Lower lobe of right lung (tissue), 2 donors: ENCODE results near the gene SP3. TPM values are rescaled to one million over a fixed set of nuclear protein-coding genes. Genes with fewer than 3 reads are reported as not detected.

Experiments
- ATAC-seq, 2 donors: fragments of 200-7000 bp; cut with Tn5 transposase; one replicate each; pipeline ENCODE4 v1.9.1; 2020 to 2022; ENCODE audit warnings: mild to moderate bottlenecking in 2 of 2, moderate library complexity in 2 of 2
- DNase-seq: peaks from one replicate; pipeline ENCODE4 v3.0.0-alpha.2; 2020
- H3K27ac ChIP-seq: fragments of 200-600 bp; one replicate; pipeline ENCODE4 v1.8.0; 2022
- H3K27me3 ChIP-seq: fragments of 200-600 bp; one replicate; pipeline ENCODE4 v1.8.0; 2022; ENCODE audit warnings: low read depth
- H3K36me3 ChIP-seq: fragments of 200-600 bp; one replicate; pipeline ENCODE4 v1.8.0; 2022; ENCODE audit warnings: mild to moderate bottlenecking
- H3K4me1 ChIP-seq: fragments of 200-600 bp; one replicate; pipeline ENCODE4 v1.8.0; 2022
- H3K4me3 ChIP-seq: fragments of 200-600 bp; one replicate; pipeline ENCODE4 v1.8.0; 2022; ENCODE audit warnings: mild to moderate bottlenecking
- H3K9me3 ChIP-seq: fragments of 200-600 bp; one replicate; pipeline ENCODE4 v1.8.0; 2022
- CTCF ChIP-seq: fragments of 200-600 bp; IDR thresholded peaks from one replicate; pipeline ENCODE4 v1.8.0; 2022; ENCODE audit warnings: antibody characterized with exemption, mild to moderate bottlenecking
- intact Hi-C: fragments of 100-400 bp; cut with DNase I; formaldehyde crosslinking; loops from one replicate; pipeline ENCODE4 v1.11.0; 2022
- total RNA-seq: library from RNA; stranded (reverse); fragmentation: NEBNext Ultra II Directional; extraction: Animal tissue kit (Norgen Biotek cat#: 25700); gene quantifications from one replicate; pipeline ENCODE4 v1.2.1, GENCODE V29; 2021
- donor health status: DM: no; HTN: yes; CAD: no; lungs with severe emphysema.

Gene SP3
- total RNA-seq, 1 donor from 2014 or later = 77.0 TPM

GRCh38 chr2:174005801-174006419 is 40.7 kb upstream of the SP3 start:
- Histone ChIP-seq H3K27ac (no peak overlapping the region), H3K4me1 (no peaks in the 10 kb centered on the region), H3K36me3 (no peaks in the 10 kb centered on the region), H3K9me3 (no peaks in the 10 kb centered on the region), H3K27me3 (no peaks in the 10 kb centered on the region), H3K4me3 (no peak overlapping the region)
- intact Hi-C loops = no loop called here
- no peak for TF ChIP-seq CTCF
- ATAC-seq (no peak), DNase-seq (no peak)

DNA sequence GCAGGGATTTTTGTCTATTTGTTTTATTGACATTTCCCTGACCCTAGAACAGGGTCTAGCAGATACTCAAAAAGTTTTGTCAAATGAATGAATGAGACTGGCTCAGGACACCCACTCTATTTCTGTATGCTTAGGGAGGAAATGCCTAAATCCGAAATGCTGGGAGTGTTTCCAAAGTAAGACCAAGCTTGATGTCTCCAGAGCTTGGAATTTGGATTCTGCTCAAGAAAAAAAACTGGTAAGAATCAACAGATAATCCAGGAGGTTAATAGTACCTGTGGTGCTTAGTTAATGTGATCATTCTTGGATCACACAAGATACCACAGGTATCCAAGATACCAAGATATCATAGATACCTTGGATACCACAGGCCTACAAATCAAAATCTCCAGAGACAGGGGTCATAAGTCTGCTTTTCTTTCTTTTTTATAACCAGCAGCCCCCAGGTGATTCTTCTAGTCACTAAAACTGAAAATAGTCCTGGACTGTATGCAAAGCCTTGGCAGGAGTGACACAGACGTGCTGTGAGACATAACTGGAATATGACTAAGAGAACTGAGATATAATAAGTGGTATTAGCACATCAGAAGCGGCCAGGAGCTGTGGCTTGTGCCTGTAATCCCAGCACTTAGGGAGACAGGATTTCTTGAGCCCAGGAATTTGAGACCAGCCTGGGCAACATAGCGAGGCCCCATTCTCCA is 39.9 kb upstream of the SP3 start:
- Histone ChIP-seq H3K27me3 (no peaks in the 10 kb centered on the region), H3K4me3 (no peak overlapping the region), H3K9me3 (no peaks in the 10 kb centered on the region), H3K36me3 (no peaks in the 10 kb centered on the region), H3K4me1 (no peaks in the 10 kb centered on the region), H3K27ac (no peak overlapping the region)
- ATAC-seq (no peak), DNase-seq (no peak)
- no peak for TF ChIP-seq CTCF
- intact Hi-C loops = no loop called here

DNA sequence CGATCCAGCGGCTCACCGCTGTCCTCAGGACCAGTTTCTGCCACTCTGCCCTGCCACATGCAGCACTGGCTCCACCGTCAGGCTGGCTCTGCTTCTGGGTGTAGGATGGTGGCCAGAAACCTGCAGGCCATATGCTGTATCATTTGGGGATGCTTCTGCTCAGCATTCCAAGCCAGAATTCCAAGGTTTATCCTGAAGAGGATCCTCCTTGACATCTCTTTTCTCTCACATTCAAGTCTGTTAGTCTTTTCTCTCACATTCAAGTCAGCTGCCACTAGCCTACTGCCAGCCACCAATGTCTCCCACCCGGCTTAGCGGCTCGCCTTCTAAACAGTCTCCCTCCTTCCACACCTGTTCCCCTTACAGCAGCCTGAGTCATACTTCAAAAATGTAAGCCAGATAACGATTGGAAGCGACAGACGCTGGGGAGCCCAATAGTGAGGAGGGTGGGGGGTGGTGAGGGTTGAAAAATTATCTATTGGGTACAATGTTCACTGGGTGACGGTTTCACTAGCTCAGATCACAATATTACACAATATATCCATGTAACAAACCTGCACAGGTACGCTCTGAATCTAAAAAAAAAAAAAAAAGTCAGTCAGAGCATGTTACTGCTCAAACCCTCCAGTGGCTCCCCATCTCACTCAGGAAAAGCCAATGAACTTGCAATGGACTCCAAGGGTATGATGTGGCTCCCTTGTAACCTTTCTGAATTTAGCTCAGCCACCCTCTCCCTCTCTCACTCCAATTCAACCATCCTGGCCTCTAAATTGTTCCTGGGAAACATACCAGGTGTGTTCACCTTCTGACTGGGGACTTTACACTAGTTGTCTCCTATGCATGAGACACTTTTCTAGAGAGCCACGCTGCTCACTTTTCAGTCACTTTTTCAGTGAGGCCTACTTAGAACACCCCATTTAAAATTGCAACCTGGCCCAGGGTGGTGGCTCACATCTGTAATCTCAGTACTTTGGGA is 38.8 kb upstream of the SP3 start:
- Histone ChIP-seq H3K4me1 (peaks cover 5% of the 10 kb centered on the region), H3K27me3 (no peaks in the 10 kb centered on the region), H3K27ac (no peak overlapping the region), H3K4me3 (no peak overlapping the region), H3K36me3 (no peaks in the 10 kb centered on the region), H3K9me3 (no peaks in the 10 kb centered on the region)
- DNase-seq = no peak
- no peak for ATAC-seq
- no peak for TF ChIP-seq CTCF
- intact Hi-C loops = no loop called here

DNA sequence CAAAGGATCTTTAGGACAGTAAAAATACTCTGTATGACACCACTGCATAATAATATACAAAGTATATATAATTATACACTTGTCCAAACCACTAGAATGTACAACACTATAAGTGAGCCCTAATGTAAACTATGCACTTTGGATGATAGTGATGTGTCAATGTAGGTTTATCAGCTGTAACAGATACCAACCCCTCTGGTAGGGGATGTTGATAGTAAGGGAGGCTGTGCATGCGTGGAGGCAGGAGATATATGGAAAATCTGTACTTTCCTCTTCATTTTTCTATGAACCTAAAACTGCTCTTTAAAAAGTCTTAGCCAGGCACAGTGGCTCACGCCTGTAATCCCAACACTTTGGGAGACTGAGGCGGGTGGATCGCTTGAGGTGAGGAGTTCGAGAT is 37.5 kb upstream of the SP3 start:
- H3K4me1 ChIP-seq = peaks cover 17% of the 10 kb centered on the region
- intact Hi-C loops = no loop called here
- H3K9me3 ChIP-seq = no peaks in the 10 kb centered on the region
- H3K27ac ChIP-seq = no peak overlapping the region
- no peak overlapping the region for H3K4me3 ChIP-seq
- H3K36me3 ChIP-seq = no peaks in the 10 kb centered on the region
- no peak for TF ChIP-seq CTCF
- ATAC-seq = no peak
- no peak for DNase-seq
- no peaks in the 10 kb centered on the region for H3K27me3 ChIP-seq

- DNase-seq = no peak
- TF ChIP-seq CTCF = no peak
- Histone ChIP-seq H3K36me3 (no peaks in the 10 kb centered on the region), H3K4me3 (no peak overlapping the region), H3K27ac (no peak overlapping the region), H3K9me3 (no peaks in the 10 kb centered on the region), H3K4me1 (peaks cover 32% of the 10 kb centered on the region), H3K27me3 (no peaks in the 10 kb centered on the region)
- ATAC-seq = no peak
- intact Hi-C loops = no loop called here
Measured at GRCh38 chr2:174001107-174001506, 35.9 kb upstream of the SP3 start.
